ENCODE measurements around the gene CLIC4.

Gene CLIC4

GRCh38 chr1:24745711-24746413 lies 615 bp downstream of the CLIC4 start:
- no peak for TF ChIP-seq CTCF (IDR thresholded peaks at IDR 0.05)
- peak overlapping the region; percentile 97 to 98 for H3K27ac ChIP-seq
- DNase-seq (ENCODE audit: low spot score): peak; percentile 85
- H3K4me3 ChIP-seq: peak overlapping the region; percentile 93

GRCh38 chr1:24748191-24749121 lies 3.2 kb downstream of the CLIC4 start:
- peak overlapping the region; percentile 54 to 60 for H3K27ac ChIP-seq
- peak overlapping the region; percentile 93 for H3K4me3 ChIP-seq
- TF ChIP-seq CTCF (IDR thresholded peaks at IDR 0.05): no peak
- no peak for DNase-seq (ENCODE audit: low spot score)

- no peak for TF ChIP-seq CTCF (IDR thresholded peaks at IDR 0.05)
- no peak for DNase-seq (ENCODE audit: low spot score)
- H3K27ac ChIP-seq: peak overlapping the region; percentile 46 to 60
- peak overlapping the region; percentile 93 for H3K4me3 ChIP-seq
Observed at GRCh38 chr1:24749252-24749651, 4.0 kb downstream of the CLIC4 start.

GRCh38 chr1:24749886-24750285 lies 4.6 kb downstream of the CLIC4 start:
- peak overlapping the region; percentile 93 for H3K4me3 ChIP-seq
- no peak for TF ChIP-seq CTCF (IDR thresholded peaks at IDR 0.05)
- DNase-seq (ENCODE audit: low spot score): no peak
- peak overlapping the region; percentile 46 to 60 for H3K27ac ChIP-seq

- peak overlapping the region; percentile 58 for H3K4me3 ChIP-seq
Observed at GRCh38 chr1:24751833-24752232, 6.6 kb downstream of the CLIC4 start.

GRCh38 chr1:24752305-24752704 lies 7.1 kb downstream of the CLIC4 start:
- DNase-seq (ENCODE audit: low spot score): no peak
- Histone ChIP-seq H3K27ac (peak overlapping the region; percentile 61 to 75), H3K4me3 (peak overlapping the region; percentile 58)
- no peak for TF ChIP-seq CTCF (IDR thresholded peaks at IDR 0.05)

More at GRCh38 chr1:24751833-24752232, 6.6 kb downstream of the CLIC4 start:
- no peak for TF ChIP-seq CTCF (IDR thresholded peaks at IDR 0.05)
- H3K27ac ChIP-seq: peak overlapping the region; percentile 61 to 75
- DNase-seq (ENCODE audit: low spot score): no peak

Data from coronary artery (tissue), 2 donors.